ENCODE measurements around the gene EXD3.
A peak's percentile ranks its signal among the peaks of the same experiment; 100 is the strongest.

EXD3 gene

GRCh38 chr9:137462396-137462985, 39.5 kb upstream of the EXD3 start:
- Histone ChIP-seq H3K4me1 (ENCODE audit: control insufficient read depth, insufficient read depth, low read length) (peaks cover 14% of the 10 kb centered on the region), H3K9me3 (replicated peaks; ENCODE audit: low read length) (no peaks in the 10 kb centered on the region), H3K36me3 (ENCODE audit: insufficient read depth, low read length) (no peaks in the 10 kb centered on the region), H3K9ac (ENCODE audit: low read depth, low read length) (no peak overlapping the region), H3K27me3 (ENCODE audit: control insufficient read depth, insufficient read depth, low read length) (no peaks in the 10 kb centered on the region), H3K4me2 (ENCODE audit: low read length) (no peak overlapping the region), H3K4me3 (ENCODE audit: low read length) (no peak overlapping the region)

- Histone ChIP-seq H3K4me3 (ENCODE audit: low read length) (no peak overlapping the region), H3K27me3 (ENCODE audit: control insufficient read depth, insufficient read depth, low read length) (no peaks in the 10 kb centered on the region), H3K4me2 (ENCODE audit: low read length) (no peak overlapping the region), H3K4me1 (ENCODE audit: control insufficient read depth, insufficient read depth, low read length) (peaks cover 20% of the 10 kb centered on the region), H3K36me3 (ENCODE audit: insufficient read depth, low read length) (peaks cover 5% of the 10 kb centered on the region), H3K9ac (ENCODE audit: low read depth, low read length) (no peak overlapping the region), H3K9me3 (replicated peaks; ENCODE audit: low read length) (no peaks in the 10 kb centered on the region)
Observed at GRCh38 chr9:137461663-137462395, 38.9 kb upstream of the EXD3 start.

GRCh38 chr9:137461316-137461662, 38.3 kb upstream of the EXD3 start:
- no peaks in the 10 kb centered on the region for H3K27me3 ChIP-seq (ENCODE audit: control insufficient read depth, insufficient read depth, low read length)
- H3K4me3 ChIP-seq (ENCODE audit: low read length) = no peak overlapping the region
- H3K9me3 ChIP-seq (replicated peaks; ENCODE audit: low read length) = no peaks in the 10 kb centered on the region
- H3K4me1 ChIP-seq (ENCODE audit: control insufficient read depth, insufficient read depth, low read length) = peaks cover 26% of the 10 kb centered on the region
- peaks cover 8% of the 10 kb centered on the region for H3K36me3 ChIP-seq (ENCODE audit: insufficient read depth, low read length)
- no peak overlapping the region for H3K4me2 ChIP-seq (ENCODE audit: low read length)
- H3K9ac ChIP-seq (ENCODE audit: low read depth, low read length) = no peak overlapping the region

- Histone ChIP-seq H3K4me2 (ENCODE audit: low read length) (no peak overlapping the region), H3K4me1 (ENCODE audit: control insufficient read depth, insufficient read depth, low read length) (peaks cover 32% of the 10 kb centered on the region), H3K9me3 (replicated peaks; ENCODE audit: low read length) (no peaks in the 10 kb centered on the region), H3K9ac (ENCODE audit: low read depth, low read length) (no peak overlapping the region), H3K36me3 (ENCODE audit: insufficient read depth, low read length) (peaks cover 14% of the 10 kb centered on the region), H3K27me3 (ENCODE audit: control insufficient read depth, insufficient read depth, low read length) (no peaks in the 10 kb centered on the region), H3K4me3 (ENCODE audit: low read length) (no peak overlapping the region)
Observed at GRCh38 chr9:137460363-137461315, 37.7 kb upstream of the EXD3 start.

GRCh38 chr9:137459601-137460362, 36.8 kb upstream of the EXD3 start:
- H3K9ac ChIP-seq (ENCODE audit: low read depth, low read length) = peak overlapping the region; percentile 90
- H3K4me1 ChIP-seq (ENCODE audit: control insufficient read depth, insufficient read depth, low read length) = peaks cover 37% of the 10 kb centered on the region
- H3K9me3 ChIP-seq (replicated peaks; ENCODE audit: low read length) = no peaks in the 10 kb centered on the region
- H3K36me3 ChIP-seq (ENCODE audit: insufficient read depth, low read length) = peaks cover 23% of the 10 kb centered on the region
- no peaks in the 10 kb centered on the region for H3K27me3 ChIP-seq (ENCODE audit: control insufficient read depth, insufficient read depth, low read length)
- H3K4me2 ChIP-seq (ENCODE audit: low read length) = peak overlapping the region; percentile 99
- H3K4me3 ChIP-seq (ENCODE audit: low read length) = peak overlapping the region; percentile 86

- H3K9ac ChIP-seq (ENCODE audit: low read depth, low read length) = peak within 1 kb of the TSS; percentile 90
- H3K36me3 ChIP-seq (ENCODE audit: insufficient read depth, low read length) = peaks cover 29% of the 10 kb centered on the region
- H3K27me3 ChIP-seq (ENCODE audit: control insufficient read depth, insufficient read depth, low read length) = no peaks in the 10 kb centered on the region
- H3K4me1 ChIP-seq (ENCODE audit: control insufficient read depth, insufficient read depth, low read length) = peaks cover 44% of the 10 kb centered on the region
- H3K4me3 ChIP-seq (ENCODE audit: low read length) = peak within 1 kb of the TSS; percentile 86
- no peaks in the 10 kb centered on the region for H3K9me3 ChIP-seq (replicated peaks; ENCODE audit: low read length)
- H3K4me2 ChIP-seq (ENCODE audit: low read length) = peak within 1 kb of the TSS; percentile 99
Observed at GRCh38 chr9:137459152-137459600, 36.2 kb upstream of the EXD3 start, which contains the start of gene NSMF. NSMF (minus strand) TSS chr9:137459334; CDS start chr9:137459102, 232 bp downstream.

GRCh38 chr9:137458194-137459151, 35.5 kb upstream of the EXD3 start:
- no peaks in the 10 kb centered on the region for H3K27me3 ChIP-seq (ENCODE audit: control insufficient read depth, insufficient read depth, low read length)
- peaks cover 44% of the 10 kb centered on the region for H3K4me1 ChIP-seq (ENCODE audit: control insufficient read depth, insufficient read depth, low read length)
- peaks cover 33% of the 10 kb centered on the region for H3K36me3 ChIP-seq (ENCODE audit: insufficient read depth, low read length)
- H3K4me2 ChIP-seq (ENCODE audit: low read length) = peak overlapping the region; percentile 99
- peak overlapping the region; percentile 86 for H3K4me3 ChIP-seq (ENCODE audit: low read length)
- H3K9ac ChIP-seq (ENCODE audit: low read depth, low read length) = peak overlapping the region; percentile 90
- no peaks in the 10 kb centered on the region for H3K9me3 ChIP-seq (replicated peaks; ENCODE audit: low read length)

GRCh38 chr9:137457406-137458193, 34.6 kb upstream of the EXD3 start:
- peak overlapping the region; percentile 86 for H3K4me3 ChIP-seq (ENCODE audit: low read length)

GRCh38 chr9:137456864-137457405, 34.0 kb upstream of the EXD3 start:
- peaks cover 44% of the 10 kb centered on the region for H3K4me1 ChIP-seq (ENCODE audit: control insufficient read depth, insufficient read depth, low read length)
- H3K4me3 ChIP-seq (ENCODE audit: low read length) = peak overlapping the region; percentile 86
- H3K9ac ChIP-seq (ENCODE audit: low read depth, low read length) = peak overlapping the region; percentile 90

More at GRCh38 chr9:137457406-137458193, 34.6 kb upstream of the EXD3 start:
- peak overlapping the region; percentile 99 for H3K4me2 ChIP-seq (ENCODE audit: low read length)
- no peaks in the 10 kb centered on the region for H3K27me3 ChIP-seq (ENCODE audit: control insufficient read depth, insufficient read depth, low read length)
- H3K9ac ChIP-seq (ENCODE audit: low read depth, low read length) = peak overlapping the region; percentile 90
- peaks cover 44% of the 10 kb centered on the region for H3K4me1 ChIP-seq (ENCODE audit: control insufficient read depth, insufficient read depth, low read length)
- peaks cover 42% of the 10 kb centered on the region for H3K36me3 ChIP-seq (ENCODE audit: insufficient read depth, low read length)
- H3K9me3 ChIP-seq (replicated peaks; ENCODE audit: low read length) = no peaks in the 10 kb centered on the region

More at GRCh38 chr9:137456864-137457405, 34.0 kb upstream of the EXD3 start:
- Histone ChIP-seq H3K9me3 (replicated peaks; ENCODE audit: low read length) (no peaks in the 10 kb centered on the region), H3K27me3 (ENCODE audit: control insufficient read depth, insufficient read depth, low read length) (no peaks in the 10 kb centered on the region), H3K4me2 (ENCODE audit: low read length) (peak overlapping the region; percentile 99), H3K36me3 (ENCODE audit: insufficient read depth, low read length) (peaks cover 45% of the 10 kb centered on the region)
